NCI-H1930 (cell line): Measurements from ENCODE around the gene GIT1.

Source experiments
- DNase-seq, 2 experiments: peaks; one replicate each; lab custom pipeline; 2025; lab: John Stamatoyannopoulos, UW

The GIT1 gene

GRCh38 chr17:29579866-29580771 lies 9.3 kb downstream of the GIT1 start:
- DNase-seq: peak; percentile 45 to 73

DNA sequence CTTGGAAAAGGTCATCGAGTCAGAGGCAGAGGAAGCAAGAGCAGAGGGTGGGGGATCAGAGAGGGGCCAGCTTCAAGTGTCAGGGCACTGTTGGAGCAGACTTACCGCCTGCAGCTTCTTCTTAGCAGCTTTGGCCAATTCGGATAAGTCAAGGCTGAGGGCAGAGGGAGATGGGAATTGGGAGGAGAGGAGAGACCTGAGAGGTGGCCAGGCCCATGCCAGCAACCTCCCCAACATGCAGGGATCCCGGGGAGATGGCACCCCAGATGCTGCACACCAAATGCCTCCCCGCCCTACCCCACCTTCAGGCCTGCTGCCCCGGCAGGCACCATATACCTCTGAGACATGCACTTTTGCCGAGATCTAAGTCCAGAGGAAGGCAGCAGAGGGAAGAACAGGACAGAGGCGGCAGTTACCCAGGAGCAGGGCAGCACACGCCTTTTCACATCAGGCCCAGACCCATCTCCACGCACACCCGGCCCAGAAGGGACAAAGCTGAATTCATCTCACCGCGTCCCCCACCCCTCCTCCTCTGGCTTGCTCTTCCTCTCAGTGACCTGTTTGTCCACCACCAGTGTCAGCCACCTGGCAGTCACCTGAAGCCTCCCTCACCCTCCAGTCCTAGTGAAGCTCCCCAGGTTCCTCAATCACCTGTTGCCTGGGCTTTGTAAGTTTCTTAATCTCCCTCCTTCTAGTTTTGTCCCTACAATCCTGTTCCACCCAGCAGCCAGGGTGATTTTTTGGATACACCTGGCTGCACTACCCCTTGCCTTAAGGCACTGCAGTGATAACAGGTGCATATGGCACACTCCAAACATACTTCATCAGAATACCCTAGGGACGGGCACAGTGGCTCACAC lies 10.6 kb downstream of the GIT1 start:
- DNase-seq: no peak

DNA sequence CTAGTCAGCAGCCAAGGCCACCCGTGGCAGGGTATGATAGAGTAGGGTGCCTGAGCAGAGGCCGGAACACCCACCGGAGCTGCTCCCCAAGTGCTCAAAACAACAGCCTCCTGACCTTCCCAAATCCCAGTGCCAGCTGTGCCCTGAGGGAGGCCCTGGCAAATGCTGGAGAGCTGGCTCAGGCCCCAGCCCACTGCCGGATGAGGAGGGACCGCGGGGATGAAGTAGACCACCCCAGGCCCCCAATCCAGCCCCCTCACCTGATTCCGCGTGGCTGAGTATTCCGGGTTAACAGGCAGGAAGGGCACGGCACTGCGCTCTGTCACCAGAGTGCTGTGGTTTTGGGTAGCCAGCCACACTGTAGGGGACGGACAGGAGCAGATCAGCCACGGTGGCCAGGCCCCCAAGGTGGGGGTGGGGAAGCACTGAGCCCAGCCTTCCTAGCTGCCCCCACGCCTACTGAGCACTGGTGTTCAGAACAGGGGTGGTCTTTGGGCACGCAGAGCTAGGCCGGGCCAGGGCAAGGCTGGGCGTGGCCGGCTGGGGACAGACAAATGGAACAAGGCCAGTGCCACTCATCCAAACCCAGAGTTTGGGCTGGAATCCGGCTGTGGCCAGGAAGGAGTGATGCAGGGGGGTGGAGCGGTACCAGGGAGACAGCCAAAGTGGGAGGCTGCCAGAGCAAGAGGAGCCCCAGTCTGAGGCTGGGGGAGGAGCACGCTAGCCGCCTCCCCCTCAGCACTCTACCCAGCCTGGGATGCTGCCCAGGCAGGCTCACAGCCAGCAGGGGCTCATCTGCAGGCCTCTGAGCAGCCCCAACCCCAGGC lies 11.8 kb downstream of the GIT1 start:
- no peak for DNase-seq

DNA sequence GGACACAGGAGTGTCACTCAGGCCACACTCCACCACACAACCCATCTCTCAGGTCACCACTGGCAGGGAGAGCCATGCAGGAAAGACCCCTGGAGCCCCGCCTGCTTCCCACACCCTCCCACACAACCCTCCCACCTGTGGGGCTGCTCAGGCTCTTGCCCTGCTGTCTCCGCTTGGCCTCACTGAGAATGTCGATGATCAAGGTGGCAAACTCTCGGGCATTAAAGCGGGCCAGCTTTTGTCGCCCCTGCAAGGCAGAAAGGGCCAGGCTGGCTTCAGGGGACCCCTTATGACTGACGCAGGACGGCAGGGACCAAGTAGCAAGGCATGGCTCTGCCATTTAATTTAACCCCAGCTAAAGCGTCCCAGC lies 12.5 kb downstream of the GIT1 start:
- no peak for DNase-seq

GRCh38 chr17:29576214-29577000 lies 13.0 kb downstream of the GIT1 start:
- DNase-seq: no peak

DNA sequence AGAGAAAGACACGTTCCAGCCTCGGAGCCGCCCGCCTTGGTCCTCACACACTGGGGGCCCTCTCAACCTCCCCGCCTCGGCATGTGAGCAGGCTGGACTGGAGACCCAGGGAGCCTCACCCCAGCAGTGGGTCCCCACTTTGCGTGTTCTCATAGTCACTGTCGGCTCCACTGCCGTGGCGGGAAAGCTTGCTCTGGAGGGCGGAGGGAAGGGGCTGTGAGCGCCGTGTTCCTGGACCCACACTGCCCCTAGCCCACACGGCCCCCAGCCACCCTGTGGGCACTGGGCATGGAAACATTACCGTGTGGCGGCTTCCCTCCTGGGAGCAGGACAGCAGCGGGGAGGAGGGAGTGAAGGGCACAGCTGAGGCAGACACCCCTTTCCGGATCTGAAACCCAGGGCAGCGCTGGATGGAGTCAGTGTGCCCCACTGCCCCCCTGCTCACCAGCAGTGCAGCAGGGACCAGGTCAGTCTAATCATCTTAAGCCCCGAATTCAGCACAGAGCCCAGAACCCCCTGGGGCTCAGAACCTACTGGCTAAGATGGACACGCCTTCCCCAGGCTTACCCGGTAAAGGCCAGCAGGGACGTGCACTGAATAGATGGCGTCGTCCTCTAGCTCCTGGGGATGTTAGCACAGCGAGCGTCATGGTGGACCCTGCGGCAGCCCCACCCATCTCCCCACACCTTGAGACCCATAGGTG lies 13.8 kb downstream of the GIT1 start:
- no peak for DNase-seq

GRCh38 chr17:29574732-29575510 lies 14.5 kb downstream of the GIT1 start:
- no peak for DNase-seq

GRCh38 chr17:29573871-29574731 lies 15.3 kb downstream of the GIT1 start:
- no peak for DNase-seq

- no peak for DNase-seq
These were observed 15.9 kb downstream of the GIT1 start for GRCh38 chr17:29573558-29573869.

DNA sequence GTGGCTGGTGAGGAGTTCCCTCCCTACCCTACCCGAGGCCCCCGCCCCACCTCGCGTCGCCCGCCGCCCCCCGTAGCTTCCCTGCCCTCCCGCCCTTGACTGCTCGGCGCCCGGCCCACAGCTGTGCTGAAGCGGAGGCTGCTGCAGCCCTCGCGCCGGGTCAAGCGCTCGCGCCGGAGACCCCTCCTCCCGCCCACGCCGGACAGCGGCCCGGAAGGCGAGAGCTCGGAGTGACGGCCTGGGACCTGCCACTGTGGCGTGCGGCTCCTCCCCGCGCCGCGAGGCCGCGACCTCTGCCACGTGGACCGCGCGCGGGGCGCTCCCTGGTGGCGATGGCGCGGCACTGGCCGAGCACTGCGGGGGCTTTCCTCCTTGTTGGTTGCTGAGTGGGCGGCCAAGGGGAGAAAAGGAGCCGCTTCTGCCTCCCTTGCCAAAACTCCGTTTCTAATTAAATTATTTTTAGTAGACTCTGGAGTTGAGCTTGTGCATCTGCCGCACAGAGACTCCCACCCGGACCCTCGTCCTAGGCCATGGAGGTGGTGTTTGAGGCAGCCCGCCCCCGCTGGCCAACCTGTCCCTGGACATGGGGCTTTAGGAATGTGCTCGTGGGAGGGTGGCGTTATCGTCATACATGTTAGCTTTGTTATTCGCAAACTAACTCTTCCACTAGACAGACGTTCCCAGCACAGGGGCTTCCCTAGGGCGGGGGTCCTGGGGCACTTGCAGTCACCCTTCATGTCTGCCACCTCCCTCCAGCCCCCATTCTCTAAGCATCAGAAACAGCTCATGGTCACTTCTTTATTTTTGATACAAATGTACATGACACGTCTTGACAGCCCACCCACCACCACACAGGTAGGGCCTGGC lies 16.5 kb downstream of the GIT1 start:
- no peak for DNase-seq

DNA sequence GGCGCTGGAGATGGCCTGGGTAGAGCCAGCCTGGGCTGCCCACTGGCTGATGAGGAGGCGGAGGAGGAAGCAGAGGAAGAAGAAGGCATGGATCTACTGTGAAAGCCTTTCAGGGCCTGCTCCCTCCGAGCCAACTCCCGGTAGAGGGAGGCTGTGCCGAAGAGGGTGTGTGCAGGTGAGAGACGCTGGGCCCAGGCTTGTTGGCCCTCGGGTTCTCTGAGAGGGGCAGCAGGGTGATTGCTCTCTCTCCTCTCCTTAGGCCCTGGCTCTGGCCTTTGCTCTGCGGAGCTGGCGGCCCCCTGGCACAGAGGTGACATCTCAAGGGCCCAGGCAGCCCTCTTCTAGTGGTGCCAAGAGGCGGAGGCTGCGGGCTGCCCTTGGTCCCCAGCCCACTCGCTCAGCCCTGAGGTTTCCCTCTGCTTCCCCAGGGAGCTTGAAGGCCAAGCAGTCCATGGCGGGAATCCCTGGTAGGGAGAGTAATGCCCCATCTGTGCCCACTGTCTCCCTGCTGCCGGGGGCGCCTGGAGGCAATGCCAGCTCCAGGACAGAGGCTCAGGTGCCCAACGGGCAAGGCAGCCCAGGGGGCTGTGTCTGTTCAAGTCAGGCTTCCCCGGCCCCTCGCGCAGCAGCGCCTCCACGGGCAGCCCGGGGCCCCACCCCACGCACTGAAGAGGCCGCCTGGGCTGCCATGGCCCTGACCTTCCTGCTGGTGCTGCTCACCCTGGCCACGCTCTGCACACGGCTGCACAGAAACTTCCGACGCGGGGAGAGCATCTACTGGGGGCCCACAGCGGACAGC lies 17.4 kb downstream of the GIT1 start:
- DNase-seq: no peak

DNA sequence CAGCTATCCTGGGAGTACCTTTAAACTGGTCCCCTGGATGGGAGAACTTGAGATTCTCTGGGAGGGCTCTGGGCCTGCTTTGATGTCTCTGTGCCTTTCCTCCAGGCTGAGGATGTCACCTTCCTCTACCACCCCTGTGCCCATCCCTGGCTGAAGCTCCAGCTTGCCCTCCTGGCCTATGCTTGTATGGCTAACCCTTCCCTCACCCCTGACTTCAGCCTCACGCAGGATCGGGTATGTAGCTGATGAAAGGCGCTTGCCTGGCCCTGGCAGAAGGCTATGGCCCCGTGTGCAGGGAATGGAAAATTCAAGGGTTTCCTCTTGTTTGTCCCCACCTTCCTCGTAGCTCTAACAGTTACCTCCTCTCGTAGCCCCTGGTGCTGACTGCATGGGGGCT lies 18.0 kb downstream of the GIT1 start:
- no peak for DNase-seq

GRCh38 chr17:29570521-29570920 lies 18.9 kb downstream of the GIT1 start:
- DNase-seq: no peak

DNA sequence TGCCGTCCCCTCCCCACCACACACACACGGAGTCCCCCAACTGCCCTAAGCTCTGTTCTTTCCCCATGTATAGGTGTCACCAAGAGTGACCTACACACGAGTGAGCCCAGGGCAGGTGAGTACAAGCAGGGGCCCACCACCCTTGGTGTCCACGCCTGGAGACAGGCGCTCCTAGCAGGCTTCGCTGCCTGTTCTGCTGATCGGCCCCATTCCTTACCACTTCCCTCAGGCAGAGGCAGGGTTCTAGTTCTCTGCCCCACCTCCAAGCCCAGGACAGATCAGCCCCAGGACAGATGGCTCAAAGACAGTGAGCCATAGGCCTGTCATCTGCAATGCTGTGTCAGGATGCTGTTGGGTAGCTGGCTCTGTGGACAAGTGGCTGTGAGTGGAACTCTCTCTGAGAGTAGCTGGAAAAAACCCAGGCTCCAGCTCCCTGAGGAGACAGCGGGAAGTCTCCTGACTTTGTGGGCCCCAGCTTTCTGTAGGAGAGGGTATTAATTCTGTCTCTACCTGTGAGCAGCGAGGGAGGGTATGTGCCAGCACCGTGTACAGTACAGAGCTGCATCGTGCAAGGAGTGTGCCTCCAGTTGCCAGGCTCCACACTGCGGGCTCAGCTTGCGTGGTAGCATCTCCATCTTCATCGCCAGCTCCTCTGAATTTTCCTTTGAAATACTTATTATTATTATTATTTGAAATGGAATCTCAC lies 20.1 kb downstream of the GIT1 start:
- no peak for DNase-seq

DNA sequence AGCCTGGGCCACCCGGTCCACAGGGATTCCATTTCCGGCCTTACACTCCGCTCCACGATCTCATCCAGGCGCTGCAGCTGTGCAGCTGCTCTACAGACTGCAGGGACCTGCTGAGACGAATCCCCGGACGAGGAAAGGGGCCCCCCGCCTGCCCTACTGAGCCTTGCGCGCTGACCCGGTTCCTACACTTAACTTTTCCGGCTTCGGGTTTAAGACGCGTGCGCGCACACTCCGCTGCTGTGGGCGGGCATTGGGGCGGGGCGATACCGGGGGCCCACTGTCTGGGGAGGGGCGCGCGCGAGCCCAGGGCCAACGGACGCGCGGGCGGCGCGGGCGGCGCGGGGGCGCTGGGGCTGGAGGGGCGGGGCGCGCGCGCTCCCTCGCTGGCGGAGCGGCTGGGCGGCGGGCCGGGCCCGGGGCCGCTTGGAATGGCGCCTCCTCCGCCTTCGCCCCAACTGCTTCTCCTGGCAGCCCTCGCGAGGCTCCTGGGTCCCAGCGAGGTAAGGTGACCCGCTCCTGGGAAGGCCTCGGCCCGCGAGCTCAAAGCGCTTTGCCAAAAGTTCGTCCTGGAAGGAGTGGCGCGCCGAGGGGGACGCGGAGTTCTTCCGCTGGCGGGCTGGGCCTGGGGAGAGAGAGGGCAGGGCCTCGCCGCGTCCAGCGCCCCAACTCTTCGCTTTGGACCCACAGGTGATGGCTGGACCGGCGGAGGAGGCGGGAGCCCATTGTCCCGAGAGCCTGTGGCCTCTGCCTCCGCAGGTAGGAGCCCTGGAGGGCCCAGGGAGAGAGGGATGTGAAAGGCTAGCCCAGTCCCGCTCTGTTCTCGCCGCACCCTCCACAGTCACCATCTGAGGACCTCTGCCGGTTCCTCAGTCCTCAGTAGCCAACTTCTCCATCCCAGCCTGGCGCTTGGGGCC lies 20.9 kb downstream of the GIT1 start, which contains the start of gene TP53I13:
Gene TP53I13 (plus strand): TSS at position 371 of the 914 bp plus-strand sequence. CDS start 58 bp downstream, at position 429.
- DNase-seq: peak; percentile 78 to 90
